ENCODE data around the gene F2RL2. TPM values are rescaled to one million over a fixed set of nuclear protein-coding genes. Genes with fewer than 3 reads are reported as not detected.
A peak's percentile ranks its signal among the peaks of the same experiment; 100 is the strongest.

F2RL2 gene
- total RNA-seq, 4 donors from 2014 or later = 2.8 to 7.1 (median 4.6) TPM

DNA sequence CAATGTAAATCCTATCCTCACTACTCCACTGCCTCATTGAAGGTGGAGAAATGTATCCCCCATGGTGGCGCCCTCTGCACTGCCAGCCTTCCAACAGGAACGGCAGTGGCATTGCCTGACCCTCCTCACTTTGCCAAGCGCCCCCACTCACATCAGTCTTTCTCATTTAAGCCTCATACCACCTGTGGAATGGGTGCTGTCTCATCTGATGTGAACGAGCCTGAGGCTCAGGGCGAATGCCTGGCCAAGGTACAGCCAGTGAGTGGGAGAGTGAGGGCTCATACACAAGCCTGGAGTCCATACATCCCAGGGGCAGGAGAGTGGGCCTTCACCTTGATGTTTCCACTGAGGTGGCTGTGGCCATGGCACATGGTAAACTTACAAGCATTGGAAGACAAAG, 10.3 kb downstream of the F2RL2 start:
- whole genome bisulfite sequencing = 76% methylated on average over 5 of the region's 5 CpGs
- H3K4me3 ChIP-seq = no peak overlapping the region
- peaks cover 0 to under 1% (median under 1%) of the 10 kb centered on the region in 4 donors for H3K4me1 ChIP-seq
- H3K27me3 ChIP-seq = no peaks in the 10 kb centered on the region
- no peaks in the 10 kb centered on the region for H3K36me3 ChIP-seq
- intact Hi-C loops (cut with DNase I) = no loop called here
- DNase-seq (ENCODE audit: extremely low spot score) = no peak
- no peak overlapping the region for H3K27ac ChIP-seq (replicated peaks in 1 of 4)
- TF ChIP-seq, protein P1, sequence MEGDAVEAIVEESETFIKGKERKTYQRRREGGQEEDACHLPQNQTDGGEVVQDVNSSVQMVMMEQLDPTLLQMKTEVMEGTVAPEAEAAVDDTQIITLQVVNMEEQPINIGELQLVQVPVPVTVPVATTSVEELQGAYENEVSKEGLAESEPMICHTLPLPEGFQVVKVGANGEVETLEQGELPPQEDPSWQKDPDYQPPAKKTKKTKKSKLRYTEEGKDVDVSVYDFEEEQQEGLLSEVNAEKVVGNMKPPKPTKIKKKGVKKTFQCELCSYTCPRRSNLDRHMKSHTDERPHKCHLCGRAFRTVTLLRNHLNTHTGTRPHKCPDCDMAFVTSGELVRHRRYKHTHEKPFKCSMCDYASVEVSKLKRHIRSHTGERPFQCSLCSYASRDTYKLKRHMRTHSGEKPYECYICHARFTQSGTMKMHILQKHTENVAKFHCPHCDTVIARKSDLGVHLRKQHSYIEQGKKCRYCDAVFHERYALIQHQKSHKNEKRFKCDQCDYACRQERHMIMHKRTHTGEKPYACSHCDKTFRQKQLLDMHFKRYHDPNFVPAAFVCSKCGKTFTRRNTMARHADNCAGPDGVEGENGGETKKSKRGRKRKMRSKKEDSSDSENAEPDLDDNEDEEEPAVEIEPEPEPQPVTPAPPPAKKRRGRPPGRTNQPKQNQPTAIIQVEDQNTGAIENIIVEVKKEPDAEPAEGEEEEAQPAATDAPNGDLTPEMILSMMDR (IDR thresholded peaks at IDR 0.05) = no peak
- TF ChIP-seq POLR2A (IDR thresholded peaks at IDR 0.05; ENCODE audit: low read depth) (no peak), POLR2AphosphoS5 (IDR thresholded peaks at IDR 0.05) (no peak), EP300 (IDR thresholded peaks at IDR 0.05) (no peak)
- no peaks in the 10 kb centered on the region for H3K9me3 ChIP-seq

DNA sequence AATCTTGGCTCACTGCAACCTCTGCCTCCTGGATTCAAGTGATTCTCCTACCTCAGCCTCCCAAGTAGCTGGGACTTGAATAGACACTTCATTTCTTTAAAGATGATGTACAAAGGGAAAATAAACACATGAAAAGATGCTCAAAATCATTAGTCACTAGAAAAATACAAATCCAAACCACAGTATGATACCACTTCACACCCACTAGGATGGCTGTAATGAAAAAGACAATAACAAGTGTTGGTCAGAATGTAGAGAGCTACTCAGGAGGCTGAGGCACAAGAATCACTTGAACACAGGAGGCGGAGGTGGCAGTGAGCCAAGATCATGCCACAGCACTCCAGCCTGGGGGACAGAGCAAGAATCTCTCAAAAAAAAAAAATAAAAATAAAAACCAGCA, 13.0 kb downstream of the F2RL2 start:
- Histone ChIP-seq H3K27me3 (no peaks in the 10 kb centered on the region), H3K36me3 (no peaks in the 10 kb centered on the region), H3K27ac (replicated peaks in 1 of 4) (no peak overlapping the region), H3K4me1 (peaks cover 0 to 16% (median 10%) of the 10 kb centered on the region in 4 donors), H3K9me3 (no peaks in the 10 kb centered on the region), H3K4me3 (no peak overlapping the region)
- no peak for DNase-seq (ENCODE audit: extremely low spot score)
- WGBS = 82% methylated on average over 1 of the region's 1 CpG
- no peak for TF ChIP-seq EP300 (IDR thresholded peaks at IDR 0.05)
- TF ChIP-seq POLR2A (IDR thresholded peaks at IDR 0.05; ENCODE audit: low read depth) = no peak
- no peak for TF ChIP-seq POLR2AphosphoS5 (IDR thresholded peaks at IDR 0.05)
- TF ChIP-seq, protein P1 (IDR thresholded peaks at IDR 0.05) = no peak
- intact Hi-C loops (cut with DNase I) = no loop called here

DNA sequence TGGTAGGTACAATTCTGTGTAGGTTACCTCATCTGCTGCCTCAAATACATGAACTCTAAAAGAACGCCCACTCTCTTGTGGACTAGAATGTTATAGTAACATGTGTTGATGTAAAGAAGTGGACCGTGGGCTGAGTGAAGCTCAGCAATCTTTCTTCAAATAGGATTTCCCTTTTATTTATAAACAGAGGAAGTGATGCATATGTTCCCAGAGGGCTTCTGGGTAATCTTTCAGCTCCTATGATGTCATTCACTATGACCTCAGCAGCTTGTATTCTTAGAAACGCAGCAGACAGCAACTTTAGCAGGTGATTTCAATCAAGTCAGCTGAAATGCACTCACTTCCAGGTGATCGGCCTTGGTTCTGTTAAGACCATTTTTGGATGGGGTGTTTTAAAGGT, 14.4 kb downstream of the F2RL2 start:
- no peaks in the 10 kb centered on the region for H3K36me3 ChIP-seq
- TF ChIP-seq, protein P1 (IDR thresholded peaks at IDR 0.05) = no peak
- no peak overlapping the region for H3K4me3 ChIP-seq
- peaks cover 0 to 16% (median 10%) of the 10 kb centered on the region in 4 donors for H3K4me1 ChIP-seq
- DNase-seq (ENCODE audit: extremely low spot score) = no peak
- no peak overlapping the region for H3K27ac ChIP-seq (replicated peaks in 1 of 4)
- H3K27me3 ChIP-seq = no peaks in the 10 kb centered on the region
- intact Hi-C loops (cut with DNase I) = loop anchor here (10.0 kb wide), 1 partner anchor 476 kb away; the partner anchor contains the start of gene ZBED3
- no peaks in the 10 kb centered on the region for H3K9me3 ChIP-seq
- 54% methylated on average over 4 of the region's 4 CpGs for WGBS

DNA sequence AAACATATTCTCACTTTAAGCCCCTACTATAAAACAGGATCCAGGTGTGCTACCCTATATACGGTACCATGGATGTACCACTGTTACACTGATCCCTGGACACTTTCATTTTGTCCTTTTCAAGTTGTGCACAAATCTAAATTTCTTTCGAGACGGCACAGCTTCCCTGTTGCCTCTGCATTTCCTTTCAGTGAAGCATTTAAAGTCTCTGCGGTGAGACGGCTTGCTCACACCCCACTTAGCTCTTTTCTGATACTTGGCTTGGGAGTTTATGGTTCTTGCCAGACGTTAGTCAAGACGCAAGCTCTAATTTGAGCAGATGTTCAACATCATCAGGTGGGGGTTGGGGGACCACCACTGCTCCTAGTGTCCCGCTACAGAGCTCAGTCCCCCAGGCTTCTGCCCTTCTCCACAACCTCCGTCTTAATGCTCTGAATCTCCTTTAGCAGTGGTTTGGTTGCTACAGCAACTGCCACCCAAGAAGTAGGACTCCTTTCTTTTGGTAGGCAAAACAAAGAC, 15.8 kb downstream of the F2RL2 start:
- Histone ChIP-seq H3K4me3 (peak overlapping the region in 1 of 4 donors; percentile 12), H3K27me3 (no peaks in the 10 kb centered on the region), H3K27ac (replicated peaks in 1 of 4) (no peak overlapping the region), H3K9me3 (no peaks in the 10 kb centered on the region), H3K4me1 (peaks cover 0 to 16% (median 10%) of the 10 kb centered on the region in 4 donors), H3K36me3 (no peaks in the 10 kb centered on the region)
- no peak for DNase-seq (ENCODE audit: extremely low spot score)
- no peak for TF ChIP-seq POLR2AphosphoS5 (IDR thresholded peaks at IDR 0.05)
- no peak for TF ChIP-seq POLR2A (IDR thresholded peaks at IDR 0.05; ENCODE audit: low read depth)
- 26% methylated on average over 9 of the region's 9 CpGs for WGBS
- intact Hi-C loops (cut with DNase I) = loop anchor here (10.0 kb wide), 1 partner anchor 477 kb away; the partner anchor contains the start of gene ZBED3

- no peaks in the 10 kb centered on the region for H3K27me3 ChIP-seq
- H3K27ac ChIP-seq (replicated peaks in 1 of 4) = no peak overlapping the region
- H3K9me3 ChIP-seq = no peaks in the 10 kb centered on the region
- H3K4me3 ChIP-seq = no peak overlapping the region
- DNase-seq (ENCODE audit: extremely low spot score) = no peak
- TF ChIP-seq, protein P1 (IDR thresholded peaks at IDR 0.05) = no peak
- no peak for TF ChIP-seq EP300 (IDR thresholded peaks at IDR 0.05)
- no peak for TF ChIP-seq POLR2AphosphoS5 (IDR thresholded peaks at IDR 0.05)
- no peak for TF ChIP-seq POLR2A (IDR thresholded peaks at IDR 0.05; ENCODE audit: low read depth)
- H3K36me3 ChIP-seq = no peaks in the 10 kb centered on the region
- intact Hi-C loops (cut with DNase I) = loop anchor here (10.0 kb wide), 1 partner anchor 478 kb away; the partner anchor contains the start of gene ZBED3
- WGBS = 71% methylated on average over 2 of the region's 2 CpGs
- peaks cover 0 to 16% (median 10%) of the 10 kb centered on the region in 4 donors for H3K4me1 ChIP-seq
Observed at GRCh38 chr5:76606701-76607100, 16.5 kb downstream of the F2RL2 start.

Measured in esophagus muscularis mucosa (tissue), 4 donors.